Activated T-helper 1 cell treated with anti-CD3 and anti-CD28 coated beads, Interleukin-12 subunit alpha, Interleukin-12 subunit beta, Interleukin-2, Interleukin-4 antibody, amounts not matched to agents 30 ng/mL and 10 ng/mL and 1 ng/mL, durations not matched to agents 14 hours and 24 hours and 36 hours (primary cell): ENCODE measurements around the gene TIMD4. TPM values are rescaled to one million over a fixed set of nuclear protein-coding genes. Genes with fewer than 3 reads are reported as not detected.
A peak's percentile ranks its signal among the peaks of the same experiment; 100 is the strongest.
"Not testable (repeated sequence)": the region's sequence is repeated elsewhere in the genome, so short reads cannot be mapped to it uniquely, and the experiment has no call there.

ENCODE experiments used
- DNase-seq: peaks from one replicate; pipeline ENCODE4 v3.0.0; 2021; ENCODE audit warnings: low spot score
- H3K27ac Mint-ChIP-seq: one replicate; pipeline ENCODE4 v1.8.0; 2021; ENCODE audit warnings: mild to moderate bottlenecking, mixed read lengths
- H3K27me3 Mint-ChIP-seq: one replicate; pipeline ENCODE4 v1.8.0; 2022; ENCODE audit warnings: mild to moderate bottlenecking, moderate library complexity, mixed read lengths; ENCODE audit not compliant: insufficient read depth
- H3K36me3 Mint-ChIP-seq: one replicate; pipeline ENCODE4 v1.8.0; 2021; ENCODE audit warnings: low read depth, mixed read lengths
- H3K4me1 Mint-ChIP-seq: one replicate; pipeline ENCODE4 v1.8.0; 2021; ENCODE audit warnings: low read depth, mixed read lengths
- H3K4me3 Mint-ChIP-seq: one replicate; pipeline ENCODE4 v1.8.0; 2021; ENCODE audit warnings: mild to moderate bottlenecking, moderate library complexity, mixed read lengths
- H3K9me3 Mint-ChIP-seq: one replicate; pipeline ENCODE4 v1.8.0; 2021; ENCODE audit warnings: mixed read lengths
- intact Hi-C: fragments of 100-400 bp; cut with micrococcal nuclease; formaldehyde crosslinking; loops from one replicate; pipeline ENCODE4 v1.15.1; 2024
- total RNA-seq: library from RNA; stranded (reverse); gene quantifications from 2 replicates; pipeline ENCODE4 v1.2.3, GENCODE V29; 2022

TIMD4 gene
- total RNA-seq, 1 donor from 2014 or later, result 27.3 TPM

- Mint-ChIP-seq H3K27ac (peak overlapping the region; percentile 87), H3K9me3 (peaks cover 17% of the 10 kb centered on the region), H3K4me1 (peaks cover 47% of the 10 kb centered on the region), H3K4me3 (peak overlapping the region; percentile 60), H3K36me3 (peaks cover 40% of the 10 kb centered on the region), H3K27me3 (no peaks in the 10 kb centered on the region)
- intact Hi-C loops, result loop anchor here (2.0 kb wide), 1 partner anchor 55 kb away; no protein-coding TSS in a partner anchor
- DNase-seq, result no peak
These were observed 13.6 kb downstream of the TIMD4 start for GRCh38 chr5:156949424-156949823.

- Mint-ChIP-seq H3K9me3 (peaks cover 17% of the 10 kb centered on the region), H3K36me3 (peaks cover 38% of the 10 kb centered on the region), H3K4me1 (peaks cover 52% of the 10 kb centered on the region), H3K4me3 (peak overlapping the region; percentile 59), H3K27me3 (no peaks in the 10 kb centered on the region), H3K27ac (peak overlapping the region; percentile 87)
- peak; percentile 46 for DNase-seq
- intact Hi-C loops, result loop anchor here (1.0 to 2.0 kb wide), 4 partner anchors 23 to 77 kb away; no protein-coding TSS in a partner anchor
These were observed 15.1 kb downstream of the TIMD4 start for GRCh38 chr5:156947925-156948324.

- H3K27me3 Mint-ChIP-seq, result no peaks in the 10 kb centered on the region
- peaks cover 27% of the 10 kb centered on the region for H3K9me3 Mint-ChIP-seq
- peak overlapping the region; percentile 56 for H3K4me3 Mint-ChIP-seq
- H3K27ac Mint-ChIP-seq, result peak overlapping the region; percentile 93
- DNase-seq, result no peak
- intact Hi-C loops, result loop anchor here (1.0 kb wide), 1 partner anchor 8 kb away; no protein-coding TSS in a partner anchor
- peaks cover 37% of the 10 kb centered on the region for H3K36me3 Mint-ChIP-seq
- peaks cover 66% of the 10 kb centered on the region for H3K4me1 Mint-ChIP-seq
These were observed 21.0 kb downstream of the TIMD4 start for GRCh38 chr5:156942064-156942463.

GRCh38 chr5:156940462-156940861, 22.6 kb downstream of the TIMD4 start:
- Mint-ChIP-seq H3K4me1 (peaks cover 64% of the 10 kb centered on the region), H3K36me3 (peaks cover 40% of the 10 kb centered on the region), H3K9me3 (peaks cover 27% of the 10 kb centered on the region)
- H3K27ac Mint-ChIP-seq, H3K27me3 Mint-ChIP-seq, H3K4me3 Mint-ChIP-seq, intact Hi-C loops, DNase-seq: not testable (repeated sequence)

GRCh38 chr5:156936972-156937371, 26.1 kb downstream of the TIMD4 start:
- intact Hi-C loops, result loop anchor here (5.0 kb wide), 1 partner anchor 1320 kb away; no protein-coding TSS in a partner anchor
- H3K4me3 Mint-ChIP-seq, result no peak overlapping the region
- H3K4me1 Mint-ChIP-seq, result peaks cover 75% of the 10 kb centered on the region
- H3K9me3 Mint-ChIP-seq, result peaks cover 28% of the 10 kb centered on the region
- no peak for DNase-seq
- H3K36me3 Mint-ChIP-seq, result peaks cover 38% of the 10 kb centered on the region
- H3K27me3 Mint-ChIP-seq, result no peaks in the 10 kb centered on the region
- no peak overlapping the region for H3K27ac Mint-ChIP-seq

GRCh38 chr5:156934450-156935211, 28.4 kb downstream of the TIMD4 start:
- Mint-ChIP-seq H3K4me1 (peaks cover 88% of the 10 kb centered on the region), H3K36me3 (peaks cover 39% of the 10 kb centered on the region), H3K27me3 (no peaks in the 10 kb centered on the region), H3K4me3 (peak overlapping the region; percentile 49), H3K27ac (peak overlapping the region; percentile 94), H3K9me3 (peaks cover 26% of the 10 kb centered on the region)
- peak; percentile 62 for DNase-seq
- intact Hi-C loops, result loop anchor here (1.0 to 5.0 kb wide), 7 partner anchors 8 to 1317 kb away; no protein-coding TSS in a partner anchor

- no peak overlapping the region for H3K4me3 Mint-ChIP-seq
- peaks cover 17% of the 10 kb centered on the region for H3K9me3 Mint-ChIP-seq
- intact Hi-C loops, result loop anchor here (1.0 kb wide), 2 partner anchors 9 to 96 kb away; no protein-coding TSS in a partner anchor
These were observed 33.6 kb downstream of the TIMD4 start for GRCh38 chr5:156929366-156929948.

GRCh38 chr5:156927545-156927944, 35.5 kb downstream of the TIMD4 start:
- Mint-ChIP-seq H3K36me3 (peaks cover 34% of the 10 kb centered on the region), H3K4me3 (peak overlapping the region; percentile 45), H3K27ac (peak overlapping the region; percentile 98), H3K27me3 (no peaks in the 10 kb centered on the region), H3K9me3 (peaks cover 14% of the 10 kb centered on the region), H3K4me1 (peaks cover 88% of the 10 kb centered on the region)
- DNase-seq, result no peak
- intact Hi-C loops, result no loop called here

More at GRCh38 chr5:156929366-156929948, 33.6 kb downstream of the TIMD4 start:
- Mint-ChIP-seq H3K36me3 (peaks cover 34% of the 10 kb centered on the region), H3K4me1 (peaks cover 100% of the 10 kb centered on the region), H3K27me3 (no peaks in the 10 kb centered on the region), H3K27ac (peak overlapping the region; percentile 98)
- peak; percentile 24 for DNase-seq

GRCh38 chr5:156925767-156926166, 37.3 kb downstream of the TIMD4 start:
- Mint-ChIP-seq H3K4me1 (peaks cover 87% of the 10 kb centered on the region), H3K27ac (peak overlapping the region; percentile 89), H3K36me3 (peaks cover 22% of the 10 kb centered on the region)
- DNase-seq, H3K27me3 Mint-ChIP-seq, H3K9me3 Mint-ChIP-seq, H3K4me3 Mint-ChIP-seq, intact Hi-C loops: not testable (repeated sequence)

- Mint-ChIP-seq H3K4me1 (peaks cover 85% of the 10 kb centered on the region), H3K4me3 (peak overlapping the region; percentile 89), H3K36me3 (peaks cover 40% of the 10 kb centered on the region), H3K27me3 (no peaks in the 10 kb centered on the region), H3K27ac (peak overlapping the region; percentile 99), H3K9me3 (peaks cover 3% of the 10 kb centered on the region)
- peak; percentile 14 for DNase-seq
- intact Hi-C loops, result loop anchor here (5.0 kb wide), 4 partner anchors 275 to 680 kb away; no protein-coding TSS in a partner anchor
These were observed 40.7 kb downstream of the TIMD4 start for GRCh38 chr5:156922207-156922792.

GRCh38 chr5:156920861-156921431, 42.1 kb downstream of the TIMD4 start:
- intact Hi-C loops, result loop anchor here (1.0 to 5.0 kb wide), 19 partner anchors 8 to 938 kb away; partner anchors contain the start of genes CLINT1, HAVCR2 and MED7
- DNase-seq, result no peak
- Mint-ChIP-seq H3K4me3 (peak overlapping the region; percentile 89), H3K27me3 (no peaks in the 10 kb centered on the region), H3K27ac (peak overlapping the region; percentile 99), H3K4me1 (peaks cover 80% of the 10 kb centered on the region), H3K9me3 (no peaks in the 10 kb centered on the region), H3K36me3 (peaks cover 44% of the 10 kb centered on the region)
